Testis (tissue), 2 donors: ENCODE data around the gene PDE4C.

Experiments used
- CTCF ChIP-seq, 3 experiments: fragments of 450-650 bp in 2 of 3; fragments of 200-600 bp in 1 of 3; sonication (generic) in 1 of 3; IDR thresholded peaks; one replicate each; pipeline ENCODE4 v1.5.1; 2016 to 2019; ENCODE audit warnings: antibody characterized with exemption in 3 of 3, mild to moderate bottlenecking in 2 of 3, moderate library complexity in 1 of 3
- POLR2A ChIP-seq: fragments of 450-650 bp; IDR thresholded peaks from one replicate; pipeline ENCODE4 v1.6.1; 2017; ENCODE audit warnings: antibody characterized with exemption, mild to moderate bottlenecking, moderate library complexity

DNA sequence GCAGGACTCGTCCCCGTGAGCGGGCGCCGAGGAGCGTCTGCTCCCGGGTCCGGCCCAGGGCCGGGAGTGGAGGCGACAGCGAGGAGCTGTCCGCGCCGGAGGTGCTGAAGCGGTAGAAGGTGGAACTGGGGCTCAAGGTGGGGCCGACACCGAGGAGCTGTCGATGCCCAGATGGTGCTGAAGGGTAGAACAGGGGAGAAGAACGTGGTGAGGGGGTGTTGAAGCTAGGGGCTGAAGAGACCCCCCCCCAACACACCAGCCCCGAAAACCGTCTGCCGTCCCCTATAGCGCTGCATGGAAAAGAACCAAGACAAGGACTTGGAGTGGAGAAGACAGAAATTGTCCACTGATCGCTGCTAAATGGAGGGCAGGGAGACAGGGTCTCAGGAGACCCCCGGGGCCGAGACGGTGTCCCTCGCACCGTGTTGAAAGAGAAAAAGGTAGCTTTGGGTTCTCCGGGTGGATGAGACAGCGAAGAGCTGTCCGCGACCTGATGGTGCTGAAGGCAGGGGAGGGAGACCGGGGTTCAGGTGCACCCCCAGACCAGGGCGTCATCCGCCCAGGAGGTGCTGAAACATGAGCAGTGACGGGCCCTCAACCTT lies 7.1 kb upstream of the PDE4C start:
- TF ChIP-seq CTCF (IDR thresholded peaks at IDR 0.05) (no peak), POLR2A (no peak)
